GM12878 (cell line): ENCODE results near the gene TRPC4. TPM values are rescaled to one million over a fixed set of nuclear protein-coding genes. Genes with fewer than 3 reads are reported as not detected.

Experiments
- ATAC-seq: fragments of 200-7000 bp; cut with Tn5 transposase; 3 replicates; pipeline ENCODE4 v1.9.1; 2020; ENCODE audit warnings: mild to moderate bottlenecking, moderate library complexity
- BruUV-seq: library from RNA; stranded (reverse); fragments of 400-500 nt; replicated peaks from 2 replicates; lab custom pipeline; 2021; lab: Mats Ljungman, UMichigan
- CTCF ChIA-PET: fragments of 300-600 bp; sonication (Branson Sonifier 250); formaldehyde crosslinking; extraction: SDS; loops from one replicate; lab custom pipeline; 2021; ENCODE audit warnings: inconsistent platforms; lab: Yijun Ruan, JAX
- POLR2A ChIA-PET: fragments of 350-600 bp; formaldehyde crosslinking; extraction: SDS; loops from one replicate; lab custom pipeline; 2021; ENCODE audit warnings: inconsistent platforms; lab: Charles Lee
- RAD21 ChIA-PET: fragments of 300-600 bp; sonication (Branson Sonifier 250); formaldehyde crosslinking; loops from one replicate; lab custom pipeline; 2023; ENCODE audit warnings: antibody characterized with exemption; ENCODE audit not compliant: unreplicated experiment; lab: Charles Lee
- SMC1A ChIA-PET: fragments of 300-600 bp; sonication (Branson Sonifier 250); formaldehyde crosslinking; loops from one replicate; lab custom pipeline; 2023; ENCODE audit not compliant: unreplicated experiment, uncharacterized antibody; lab: Charles Lee
- DNase-seq: peaks from one replicate; pipeline ENCODE4 v3.0.0-alpha.2; 2011; ENCODE audit warnings: low read depth, low spot score
- FAIRE-seq: peaks from 3 replicates; lab custom pipeline; 2011; peaks lifted over from hg19 to GRCh38; lab: Jason Lieb, UNC
- H2AFZ ChIP-seq: 2 replicates; pipeline ENCODE4 v1.6.0; 2011; ENCODE audit warnings: low read depth, low read length, control low read depth; ENCODE audit not compliant: control insufficient read depth
- H3K27ac ChIP-seq: 2 replicates; pipeline ENCODE4 v1.5.1; 2011; ENCODE audit warnings: control low read depth; ENCODE audit not compliant: control insufficient read depth, insufficient read depth
- H3K27me3 ChIP-seq, 2 experiments: replicated peaks in 1 of 2; 2 replicates each; pipeline versions ENCODE4 v1.6.0 to v1.6.1; 2011; ENCODE audit warnings: low read length in 1 of 2; ENCODE audit not compliant: control insufficient read depth in 2 of 2, insufficient read depth in 2 of 2
- H3K36me3 ChIP-seq, 2 experiments: 2 replicates each; pipeline ENCODE4 v1.5.1; 2011; ENCODE audit warnings: low read length in 1 of 2; ENCODE audit not compliant: control insufficient read depth in 2 of 2, insufficient read depth in 2 of 2
- H3K4me1 ChIP-seq: 2 replicates; pipeline ENCODE4 v1.6.1; 2011; ENCODE audit warnings: mild to moderate bottlenecking, low read length, moderate library complexity, mixed read lengths; ENCODE audit not compliant: control insufficient read depth, insufficient read depth
- H3K4me2 ChIP-seq: 2 replicates; pipeline ENCODE4 v1.6.0; 2011; ENCODE audit warnings: control low read depth; ENCODE audit not compliant: control insufficient read depth, insufficient read depth
- H3K4me3 ChIP-seq: fragments of 200-600 bp; sonication (generic); 2 replicates; pipeline ENCODE4 v1.5.1; 2016
- H3K79me2 ChIP-seq: 2 replicates; pipeline ENCODE4 v1.6.0; 2011; ENCODE audit warnings: low read length; ENCODE audit not compliant: control insufficient read depth, insufficient read depth
- H3K9ac ChIP-seq: 2 replicates; pipeline ENCODE4 v1.8.0; 2011; ENCODE audit warnings: low read length, control low read depth, mixed read lengths; ENCODE audit not compliant: control insufficient read depth, insufficient read depth
- H3K9me3 ChIP-seq: replicated peaks from 3 replicates; pipeline ENCODE4 v1.5.1; 2011; ENCODE audit warnings: mild to moderate bottlenecking, low read length; ENCODE audit not compliant: control insufficient read depth, insufficient read depth
- H4K20me1 ChIP-seq: 2 replicates; pipeline ENCODE4 v1.6.0; 2011; ENCODE audit not compliant: control insufficient read depth, insufficient read depth
- CBFB ChIP-seq: IDR thresholded peaks from 2 replicates; pipeline ENCODE4 v1.6.1; 2016; ENCODE audit warnings: antibody characterized with exemption, low read depth
- CBX5 ChIP-seq: sonication (generic); IDR thresholded peaks from 2 replicates; pipeline ENCODE4 v1.6.1; 2016; ENCODE audit warnings: low read depth, moderate library complexity, mild to moderate bottlenecking, inconsistent platforms
- JUND ChIP-seq: IDR thresholded peaks from 2 replicates; pipeline ENCODE4 v1.6.1; 2012; ENCODE audit warnings: low read depth, mild to moderate bottlenecking, low read length, improper control_type of control experiment, moderate library complexity
- MTA2 ChIP-seq: fragments of 450-650 bp; IDR thresholded peaks from 2 replicates; pipeline ENCODE4 v1.6.1; 2016; ENCODE audit warnings: low read depth, mild to moderate bottlenecking, moderate library complexity
- NFIC ChIP-seq: IDR thresholded peaks from 2 replicates; pipeline ENCODE4 v1.6.1; 2012; ENCODE audit warnings: low read depth, mild to moderate bottlenecking, inconsistent platforms, low read length, moderate library complexity
- SREBF2 ChIP-seq: IDR thresholded peaks from 2 replicates; pipeline ENCODE4 v1.6.1; 2012; ENCODE audit warnings: mild to moderate bottlenecking, low read length
- SRF ChIP-seq, 2 experiments: IDR thresholded peaks; 2 replicates each; pipeline ENCODE4 v1.6.1; 2011; ENCODE audit warnings: low read depth in 2 of 2, low read length in 2 of 2, mild to moderate bottlenecking in 1 of 2, moderate library complexity in 1 of 2
- ZSCAN29 ChIP-seq: fragments of 450-650 bp; IDR thresholded peaks from 2 replicates; pipeline ENCODE4 v1.6.1; 2017; ENCODE audit warnings: mild to moderate bottlenecking, moderate library complexity
- WGBS: methylation state at CpG from one replicate; pipeline ENCODE4 v1.1.6; 2016; ENCODE audit warnings: low lambda C conversion rate; ENCODE audit not compliant: insufficient replicate concordance, insufficient coverage; ENCODE audit errors: missing lambda C conversion rate; 5-methylcytosine and 5-hydroxymethylcytosine counted together
- in situ Hi-C: fragments of 300-500 bp; cut with MboI; formaldehyde crosslinking; loops from 9 replicates; pipeline ENCODE4 v1.14.3; 2018; ENCODE audit warnings: mixed read lengths
- intact Hi-C: fragments of 100-400 bp; cut with micrococcal nuclease; formaldehyde crosslinking; loops from one replicate; pipeline ENCODE4 v1.14.2; 2022; ENCODE audit not compliant: unreplicated experiment
- polyA plus RNA-seq, 11 experiments: library from polyadenylated mRNA; depleted of rRNA in 4 of 11; unstranded in 6 of 11; stranded (reverse) in 5 of 11; fragments of >200 nt; fragmentation: Nextera tagmentation in 4 of 11; fragmentation: Illumina TruSeq in 1 of 11; extraction: Ambion mirVana in 4 of 11; extraction: Trizol in 1 of 11; gene quantifications; 1 replicate in 1 of 11; 2 replicates in 10 of 11; pipeline versions ENCODE4 v1.2.1 to v1.2.3, GENCODE V29; 2011 to 2016; ENCODE audit warnings: inconsistent platforms in 2 of 11, missing spikeins in 2 of 11, low read depth in 1 of 11
- total RNA-seq, 4 experiments: library from RNA; depleted of rRNA in 3 of 4; stranded (reverse); fragments of >200 nt in 3 of 4; fragmentation: Illumina TruSeq in 1 of 4; extraction: Trizol in 1 of 4; gene quantifications; 2 replicates each; pipeline versions ENCODE4 v1.2.1 to v1.2.3, GENCODE V29; 2013 to 2021
- TF ChIP-seq, protein P1 (sequence below): fragments of 150-350 bp; IDR thresholded peaks from 2 replicates; pipeline ENCODE4 v1.6.1; 2014; ENCODE audit warnings: mild to moderate bottlenecking, low read depth, low read length

TRPC4 gene
- total and polyA plus RNA-seq, 10 of the 15 experiments (the other 5 are each of a cell fraction or from before 2014, with no cell fraction given), result not detected

DNA sequence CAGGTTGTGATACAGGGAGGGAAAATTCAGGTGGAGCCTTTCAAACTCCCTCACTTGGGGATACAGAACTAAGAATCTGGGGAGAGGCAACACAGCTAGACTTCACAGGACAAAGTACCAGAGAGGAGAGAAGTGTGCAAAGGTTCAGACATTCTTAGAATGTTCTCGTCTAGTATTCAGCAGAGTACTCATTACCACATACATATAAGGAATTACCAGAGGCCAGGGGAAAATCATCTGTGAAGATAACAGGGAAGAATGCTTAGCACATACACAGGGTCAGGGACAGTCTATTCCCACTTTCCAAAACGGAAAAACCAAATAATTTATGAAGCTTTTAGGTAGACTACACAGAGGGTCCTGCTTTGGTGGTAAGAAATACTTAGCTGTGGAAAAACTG lies 58.1 kb downstream of the TRPC4 start:
- Histone ChIP-seq H2AFZ (no peak overlapping the region), H4K20me1 (no peaks in the 10 kb centered on the region), H3K27me3 (no peaks in the 10 kb centered on the region), H3K36me3 (no peaks in the 10 kb centered on the region), H3K4me1 (no peaks in the 10 kb centered on the region), H3K4me3 (no peak overlapping the region), H3K27ac (no peak overlapping the region), H3K4me2 (no peak overlapping the region), H3K79me2 (no peaks in the 10 kb centered on the region), H3K9ac (no peak overlapping the region), H3K9me3 (no peaks in the 10 kb centered on the region)
- in situ Hi-C loops, result no loop called here
- RAD21 ChIA-PET, result no interaction called here
- FAIRE-seq (no peak), DNase-seq (no peak), ATAC-seq (no peak)
- BruUV-seq, result no TSS peak
- CTCF ChIA-PET, result no interaction called here
- 0% methylated on average over 2 of the region's 2 CpGs for WGBS
- SMC1A ChIA-PET, result interaction anchor here (0.7 kb wide), 1 partner anchor 1889 kb away, joined by 3 read pairs; no protein-coding TSS in a partner anchor
- intact Hi-C loops, result no loop called here
- POLR2A ChIA-PET, result no interaction called here
- TF ChIP-seq SRF (IDR thresholded peaks at IDR 0.05; ENCODE audit: low read depth in 2 of 2, low read length in 2 of 2) (no peak), SREBF2 (no peak), JUND (no peak), CBX5 (no peak), NFIC (no peak), ZSCAN29 (no peak), MTA2 (no peak), CBFB (no peak)
- TF ChIP-seq, protein P1, sequence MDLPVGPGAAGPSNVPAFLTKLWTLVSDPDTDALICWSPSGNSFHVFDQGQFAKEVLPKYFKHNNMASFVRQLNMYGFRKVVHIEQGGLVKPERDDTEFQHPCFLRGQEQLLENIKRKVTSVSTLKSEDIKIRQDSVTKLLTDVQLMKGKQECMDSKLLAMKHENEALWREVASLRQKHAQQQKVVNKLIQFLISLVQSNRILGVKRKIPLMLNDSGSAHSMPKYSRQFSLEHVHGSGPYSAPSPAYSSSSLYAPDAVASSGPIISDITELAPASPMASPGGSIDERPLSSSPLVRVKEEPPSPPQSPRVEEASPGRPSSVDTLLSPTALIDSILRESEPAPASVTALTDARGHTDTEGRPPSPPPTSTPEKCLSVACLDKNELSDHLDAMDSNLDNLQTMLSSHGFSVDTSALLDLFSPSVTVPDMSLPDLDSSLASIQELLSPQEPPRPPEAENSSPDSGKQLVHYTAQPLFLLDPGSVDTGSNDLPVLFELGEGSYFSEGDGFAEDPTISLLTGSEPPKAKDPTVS, result no peak
